A549 (cell line): ENCODE data around the gene CFAP100. TPM values are rescaled to one million over a fixed set of nuclear protein-coding genes. Genes with fewer than 3 reads are reported as not detected.

Experiments used
- ATAC-seq, 2 experiments: fragments of 200-7000 bp in 1 of 2; fragments of >200 bp in 1 of 2; cut with Nextera tagmentation in 1 of 2; cut with Tn5 transposase in 1 of 2; 3 replicates each; pipeline versions ENCODE4 v1.8.0 to v1.9.1; 2018 to 2020; ENCODE audit warnings: mild to moderate bottlenecking in 1 of 2, moderate library complexity in 1 of 2
- CTCF ChIA-PET: fragments of 300-600 bp; sonication (Branson Sonifier 250); formaldehyde crosslinking; extraction: SDS; loops from one replicate; lab custom pipeline; 2021; ENCODE audit warnings: antibody characterized with exemption, inconsistent platforms; lab: Yijun Ruan, JAX
- POLR2A ChIA-PET: fragments of 350-600 bp; formaldehyde crosslinking; extraction: SDS; loops from one replicate; lab custom pipeline; 2021; ENCODE audit warnings: antibody characterized with exemption, inconsistent platforms; lab: Yijun Ruan, JAX
- DNase-seq, 2 experiments: peaks; one replicate each; pipeline versions ENCODE4 v3.0.0 to v3.0.0-alpha.2; 2011 to 2016; ENCODE audit warnings: low read depth in 1 of 2, low spot score in 1 of 2
- FAIRE-seq: peaks from 2 replicates; lab custom pipeline; 2011; peaks lifted over from hg19 to GRCh38; lab: Jason Lieb, UNC
- H3K27ac ChIP-seq, 2 experiments: fragments of >200 bp; sonication (Bioruptor Twin); formaldehyde crosslinking; 3 replicates each; pipeline ENCODE4 v1.5.1; 2016 to 2017
- H3K4me1 ChIP-seq: fragments of >200 bp; sonication (Bioruptor Twin); formaldehyde crosslinking; 3 replicates; pipeline ENCODE4 v1.6.1; 2016
- H3K4me2 ChIP-seq: fragments of >200 bp; sonication (Bioruptor Twin); formaldehyde crosslinking; 3 replicates; pipeline ENCODE4 v1.6.1; 2016
- H3K4me3 ChIP-seq: fragments of >200 bp; sonication (Bioruptor Twin); formaldehyde crosslinking; 3 replicates; pipeline ENCODE4 v1.5.1; 2016
- H3K9me3 ChIP-seq: fragments of >200 bp; sonication (Bioruptor Twin); formaldehyde crosslinking; 3 replicates; pipeline ENCODE4 v1.6.1; 2016
- ATOH8 ChIP-seq: fragments of 250-450 bp; sonication (Bioruptor Pico); IDR thresholded peaks from 2 replicates; pipeline ENCODE4 v1.5.0; 2020; ENCODE audit warnings: low read depth, mild to moderate bottlenecking, moderate library complexity
- CBX8 ChIP-seq: fragments of 200-600 bp; sonication (generic); IDR thresholded peaks from 2 replicates; pipeline ENCODE4 v1.6.1; 2016
- CHD2 ChIP-seq: fragments of 150-350 bp; IDR thresholded peaks from 2 replicates; pipeline ENCODE4 v1.6.1; 2014; ENCODE audit warnings: low read length; ENCODE audit not compliant: partially characterized antibody
- CHD4 ChIP-seq: fragments of 200-600 bp; sonication (generic); IDR thresholded peaks from 2 replicates; pipeline ENCODE4 v1.6.1; 2016; ENCODE audit warnings: antibody characterized with exemption, mild to moderate bottlenecking, borderline replicate concordance
- EHMT2 ChIP-seq: fragments of 200-600 bp; sonication (generic); IDR thresholded peaks from 2 replicates; pipeline ENCODE4 v1.6.1; 2016; ENCODE audit warnings: antibody characterized with exemption, low read depth, mild to moderate bottlenecking, moderate library complexity
- ESRRA ChIP-seq: fragments of 150-350 bp; IDR thresholded peaks from 2 replicates; pipeline ENCODE4 v1.6.1; 2014; ENCODE audit warnings: mild to moderate bottlenecking, low read length, borderline replicate concordance
- FOSB ChIP-seq: fragments of 250-450 bp; sonication (Bioruptor Pico); IDR thresholded peaks from 2 replicates; pipeline ENCODE4 v1.5.0; 2020; ENCODE audit warnings: mild to moderate bottlenecking, moderate library complexity
- FOSL2 ChIP-seq, 2 experiments: fragments of 450-650 bp in 1 of 2; fragments of >200 bp in 1 of 2; sonication (Bioruptor Twin) in 1 of 2; formaldehyde crosslinking; IDR thresholded peaks; 2 replicates each; pipeline versions ENCODE4 v1.5.0 to v1.6.1; 2016 to 2020; ENCODE audit warnings: mild to moderate bottlenecking in 1 of 2, moderate library complexity in 1 of 2
- HDAC2 ChIP-seq: fragments of 200-600 bp; sonication (generic); IDR thresholded peaks from 2 replicates; pipeline ENCODE4 v1.6.1; 2016
- HOXB5 ChIP-seq: fragments of 250-450 bp; sonication (Bioruptor Pico); IDR thresholded peaks from 2 replicates; pipeline ENCODE4 v1.5.0; 2020; ENCODE audit warnings: mild to moderate bottlenecking, moderate library complexity
- KDM1A ChIP-seq: fragments of 200-600 bp; sonication (generic); IDR thresholded peaks from 2 replicates; pipeline ENCODE4 v1.6.1; 2016; ENCODE audit warnings: low read depth, mild to moderate bottlenecking
- MAFK ChIP-seq: fragments of 450-650 bp; IDR thresholded peaks from 2 replicates; pipeline ENCODE4 v1.6.1; 2014; ENCODE audit not compliant: partially characterized antibody
- NPAS2 ChIP-seq: fragments of 250-450 bp; sonication (Bioruptor Pico); IDR thresholded peaks from 2 replicates; pipeline ENCODE4 v1.8.0; 2022; ENCODE audit warnings: mild to moderate bottlenecking, moderate library complexity, borderline replicate concordance
- NR3C1 ChIP-seq: fragments of >200 bp; sonication (Bioruptor Twin); formaldehyde crosslinking; IDR thresholded peaks from 3 replicates; pipeline ENCODE4 v1.6.1; 2017
- POLR2A ChIP-seq: IDR thresholded peaks from 2 replicates; pipeline ENCODE4 v1.6.1; 2012; ENCODE audit warnings: mild to moderate bottlenecking, low read length
- RAD21 ChIP-seq, 2 experiments: fragments of >200 bp in 1 of 2; sonication (Bioruptor Twin) in 1 of 2; formaldehyde crosslinking in 1 of 2; IDR thresholded peaks in 1 of 2; conservative IDR thresholded peaks in 1 of 2; 2 replicates in 1 of 2; 3 replicates in 1 of 2; pipeline ENCODE4 v1.6.1; 2012 to 2018; ENCODE audit warnings: inconsistent platforms in 1 of 2
- RARB ChIP-seq: fragments of 250-450 bp; sonication (Bioruptor Pico); IDR thresholded peaks from 2 replicates; pipeline ENCODE4 v1.8.0; 2021; ENCODE audit warnings: mild to moderate bottlenecking, moderate library complexity
- RCOR1 ChIP-seq: fragments of 150-350 bp; IDR thresholded peaks from 2 replicates; pipeline ENCODE4 v1.6.1; 2014; ENCODE audit warnings: antibody characterized with exemption, low read length, low read depth
- RNF2 ChIP-seq: fragments of 200-600 bp; sonication (generic); IDR thresholded peaks from 2 replicates; pipeline ENCODE4 v1.6.1; 2016; ENCODE audit warnings: low read depth, mild to moderate bottlenecking, antibody characterized with exemption, moderate library complexity, borderline replicate concordance
- SMC3 ChIP-seq: fragments of >200 bp; sonication (Bioruptor Twin); formaldehyde crosslinking; IDR thresholded peaks from 3 replicates; pipeline ENCODE4 v1.6.1; 2018; ENCODE audit warnings: inconsistent platforms
- TFCP2L1 ChIP-seq: fragments of 250-450 bp; sonication (Bioruptor Pico); IDR thresholded peaks from 2 replicates; pipeline ENCODE4 v1.5.0; 2021; ENCODE audit warnings: mild to moderate bottlenecking
- ZFP36 ChIP-seq: fragments of 450-650 bp; IDR thresholded peaks from 2 replicates; pipeline ENCODE4 v1.6.1; 2014; ENCODE audit warnings: borderline replicate concordance; ENCODE audit not compliant: partially characterized antibody
- ZSCAN20 ChIP-seq: fragments of 250-450 bp; sonication (Bioruptor Pico); IDR thresholded peaks from 2 replicates; pipeline ENCODE4 v1.8.0; 2022; ENCODE audit warnings: mild to moderate bottlenecking, moderate library complexity
- WGBS: methylation state at CpG from one replicate; pipeline ENCODE4 v1.1.6; 2017; ENCODE audit errors: missing lambda C conversion rate; 5-methylcytosine and 5-hydroxymethylcytosine counted together
- polyA plus RNA-seq, 4 experiments: library from polyadenylated mRNA; depleted of rRNA in 3 of 4; stranded (reverse); fragments of >200 nt; fragmentation: RNase III in 1 of 4; extraction: RNeasy Plus Mini Kit Qiagen cat#74134 plus additional on column Dnase treatment in 1 of 4; gene quantifications; 2 replicates in 3 of 4; 3 replicates in 1 of 4; pipeline ENCODE4 v1.2.3, GENCODE V29; 2011 to 2017
- TF ChIP-seq, protein P1 (sequence below): IDR thresholded peaks from 2 replicates; pipeline ENCODE4 v1.6.1; 2012; ENCODE audit warnings: low read depth, borderline replicate concordance
- TF ChIP-seq, protein P2 (sequence below): fragments of >200 bp; sonication (Bioruptor Twin); formaldehyde crosslinking; IDR thresholded peaks from 2 replicates; pipeline ENCODE4 v1.6.1; 2016
- TF ChIP-seq, protein P3 (sequence below): IDR thresholded peaks from 2 replicates; pipeline ENCODE4 v1.6.1; 2012

CFAP100 gene
- polyA plus RNA-seq, 2 of the 4 experiments (the other 2 are of a cell fraction), result not detected

GRCh38 chr3:126396536-126396935, 1.8 kb downstream of the CFAP100 start:
- H3K4me1 ChIP-seq, result no peaks in the 10 kb centered on the region
- POLR2A ChIA-PET, result no interaction called here
- H3K27ac ChIP-seq, result no peak overlapping the region
- TF ChIP-seq ATOH8 (no peak), FOSB (CRISPR knock-in tag) (no peak), CHD2 (no peak), KDM1A (no peak), RAD21 (conservative IDR thresholded peaks at IDR 0.05 in 1 of 2, IDR thresholded peaks at IDR 0.05 in 1 of 2) (no peak), EHMT2 (no peak), POLR2A (no peak), ZFP36 (no peak), MAFK (no peak), RARB (no peak), CBX8 (no peak), NPAS2 (CRISPR knock-in tag) (no peak), HDAC2 (no peak), FOSL2 (IDR thresholded peaks at IDR 0.05) (no peak), FOSL2 (CRISPR knock-in tag; IDR thresholded peaks at IDR 0.05) (no peak), CHD4 (no peak)
- TF ChIP-seq, protein P1, sequence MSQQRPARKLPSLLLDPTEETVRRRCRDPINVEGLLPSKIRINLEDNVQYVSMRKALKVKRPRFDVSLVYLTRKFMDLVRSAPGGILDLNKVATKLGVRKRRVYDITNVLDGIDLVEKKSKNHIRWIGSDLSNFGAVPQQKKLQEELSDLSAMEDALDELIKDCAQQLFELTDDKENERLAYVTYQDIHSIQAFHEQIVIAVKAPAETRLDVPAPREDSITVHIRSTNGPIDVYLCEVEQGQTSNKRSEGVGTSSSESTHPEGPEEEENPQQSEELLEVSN, result no peak
- TF ChIP-seq, protein P2, sequence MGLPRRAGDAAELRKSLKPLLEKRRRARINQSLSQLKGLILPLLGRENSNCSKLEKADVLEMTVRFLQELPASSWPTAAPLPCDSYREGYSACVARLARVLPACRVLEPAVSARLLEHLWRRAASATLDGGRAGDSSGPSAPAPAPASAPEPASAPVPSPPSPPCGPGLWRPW, result no peak
- no peak for ATAC-seq
- H3K9me3 ChIP-seq, result no peaks in the 10 kb centered on the region
- no peak for FAIRE-seq
- no peak for DNase-seq
- WGBS, result 53% methylated on average over 5 of the region's 5 CpGs
- CTCF ChIA-PET, result interaction anchor here (1.5 to 11.1 kb wide), 2 partner anchors 11 to 264 kb away, joined by 3 to 110 read pairs; no protein-coding TSS in a partner anchor
- H3K4me3 ChIP-seq, result no peak overlapping the region
- H3K4me2 ChIP-seq, result no peak overlapping the region

DNA sequence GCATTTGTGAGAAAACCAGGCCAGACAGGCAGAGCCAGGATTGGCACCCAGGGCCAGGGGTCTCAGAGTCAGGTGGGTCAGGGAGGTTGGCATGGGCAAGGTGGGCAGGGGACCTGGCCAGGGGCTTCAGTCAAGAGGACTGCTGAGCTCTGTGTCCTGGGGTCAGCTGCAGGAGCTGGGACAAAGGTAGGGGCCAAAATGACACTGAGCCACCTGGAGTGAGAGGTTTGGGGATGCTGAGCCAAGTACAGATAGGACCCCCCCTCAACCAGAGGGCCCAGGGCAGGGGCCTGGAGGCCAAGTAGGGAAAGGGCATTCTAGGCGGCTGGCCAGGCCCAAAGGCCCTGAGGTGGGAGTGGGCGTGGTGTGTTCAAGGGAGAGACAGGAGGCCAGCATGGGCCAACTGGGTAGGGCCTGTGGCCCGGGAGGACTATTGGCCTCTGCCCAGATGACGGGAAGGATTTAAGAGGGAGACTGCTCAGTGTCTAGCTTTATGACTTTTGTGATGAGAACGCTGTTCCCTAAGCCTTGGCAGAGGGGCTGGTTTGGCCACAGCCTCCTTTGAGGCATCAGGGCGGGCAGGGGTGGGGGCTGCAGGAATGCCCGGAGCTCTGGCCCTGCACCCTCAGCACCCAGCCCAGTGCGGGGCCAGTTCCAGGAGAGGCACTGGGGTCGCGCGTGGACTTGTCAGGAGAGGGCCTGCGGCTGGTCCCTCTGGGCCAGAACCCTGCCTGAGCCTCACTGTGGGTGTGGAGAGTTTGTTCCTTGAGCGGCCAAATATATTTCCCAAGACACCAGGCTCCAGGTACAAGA, 3.1 kb downstream of the CFAP100 start:
- WGBS, result 69% methylated on average over 3 of the region's 13 CpGs
- TF ChIP-seq FOSL2 (IDR thresholded peaks at IDR 0.05) (no peak), FOSL2 (CRISPR knock-in tag; IDR thresholded peaks at IDR 0.05) (no peak), RCOR1 (no peak), RAD21 (conservative IDR thresholded peaks at IDR 0.05 in 1 of 2, IDR thresholded peaks at IDR 0.05 in 1 of 2) (no peak), POLR2A (no peak), CHD2 (no peak), SMC3 (no peak), TFCP2L1 (CRISPR knock-in tag) (no peak), CHD4 (no peak), NR3C1 (no peak), HOXB5 (CRISPR knock-in tag) (no peak), RNF2 (no peak), ESRRA (no peak), ATOH8 (no peak), ZSCAN20 (no peak)
- TF ChIP-seq, protein P3, sequence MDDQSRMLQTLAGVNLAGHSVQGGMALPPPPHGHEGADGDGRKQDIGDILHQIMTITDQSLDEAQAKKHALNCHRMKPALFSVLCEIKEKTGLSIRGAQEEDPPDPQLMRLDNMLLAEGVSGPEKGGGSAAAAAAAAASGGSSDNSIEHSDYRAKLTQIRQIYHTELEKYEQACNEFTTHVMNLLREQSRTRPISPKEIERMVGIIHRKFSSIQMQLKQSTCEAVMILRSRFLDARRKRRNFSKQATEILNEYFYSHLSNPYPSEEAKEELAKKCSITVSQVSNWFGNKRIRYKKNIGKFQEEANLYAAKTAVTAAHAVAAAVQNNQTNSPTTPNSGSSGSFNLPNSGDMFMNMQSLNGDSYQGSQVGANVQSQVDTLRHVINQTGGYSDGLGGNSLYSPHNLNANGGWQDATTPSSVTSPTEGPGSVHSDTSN, result no peak
- ATAC-seq (no peak), DNase-seq (no peak), FAIRE-seq (no peak)
- Histone ChIP-seq H3K4me2 (no peak overlapping the region), H3K4me3 (no peak overlapping the region), H3K4me1 (no peaks in the 10 kb centered on the region), H3K9me3 (no peaks in the 10 kb centered on the region), H3K27ac (no peak overlapping the region)
- ChIA-PET CTCF (interaction anchor here (3.6 to 11.1 kb wide), 2 partner anchors 8 to 265 kb away, joined by 16 to 110 read pairs; no protein-coding TSS in a partner anchor), POLR2A (no interaction called here)
